Pons (tissue), 1 donor: ENCODE data around the gene TMEM80.

ENCODE experiments used
- DNase-seq: peaks from one replicate; pipeline ENCODE4 v3.0.0-alpha.2; 2016; ENCODE audit warnings: low spot score

TMEM80 gene

DNA sequence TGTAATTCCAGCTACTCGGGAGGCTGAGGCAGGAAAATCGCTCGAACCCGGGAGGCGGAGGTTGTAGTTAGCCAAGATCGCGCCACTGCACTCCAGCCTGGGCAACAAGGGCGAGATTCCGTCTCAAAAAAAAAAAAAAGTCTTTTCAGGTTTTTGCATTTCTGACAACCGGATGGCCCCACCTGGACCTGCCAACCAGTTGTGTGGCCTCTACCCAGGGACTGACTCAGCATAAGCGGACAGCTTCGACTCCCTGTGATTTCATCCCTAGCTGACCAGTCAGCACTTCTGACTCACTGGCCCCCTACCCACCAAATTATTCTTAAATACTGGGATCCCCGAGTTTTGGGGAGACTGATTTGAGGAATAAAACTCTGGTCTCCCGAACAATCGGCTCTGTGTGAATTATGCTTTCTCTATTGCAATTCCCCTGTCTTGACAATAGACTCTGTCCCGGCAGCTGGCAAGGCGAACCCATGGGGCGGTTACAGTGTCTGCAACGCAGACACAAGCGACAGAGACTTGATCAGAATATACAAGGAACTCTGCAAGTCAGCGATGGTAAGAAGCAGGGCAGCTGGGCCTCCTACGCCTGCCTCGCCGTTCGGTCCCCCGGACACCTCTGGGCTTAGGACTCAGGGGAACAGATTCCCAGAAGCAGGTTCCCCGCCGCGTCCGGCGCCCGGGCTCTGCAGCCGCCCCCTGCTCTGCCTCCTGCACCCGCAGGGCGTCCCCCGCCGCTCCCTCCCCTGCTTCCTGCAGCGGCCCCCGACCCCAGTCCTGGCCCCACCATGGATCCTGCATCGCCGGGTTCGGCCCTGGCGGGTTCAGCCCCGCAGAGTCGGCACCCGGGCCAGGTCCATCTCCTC, 50.9 kb downstream of the TMEM80 start:
- peak; percentile 86 for DNase-seq

DNA sequence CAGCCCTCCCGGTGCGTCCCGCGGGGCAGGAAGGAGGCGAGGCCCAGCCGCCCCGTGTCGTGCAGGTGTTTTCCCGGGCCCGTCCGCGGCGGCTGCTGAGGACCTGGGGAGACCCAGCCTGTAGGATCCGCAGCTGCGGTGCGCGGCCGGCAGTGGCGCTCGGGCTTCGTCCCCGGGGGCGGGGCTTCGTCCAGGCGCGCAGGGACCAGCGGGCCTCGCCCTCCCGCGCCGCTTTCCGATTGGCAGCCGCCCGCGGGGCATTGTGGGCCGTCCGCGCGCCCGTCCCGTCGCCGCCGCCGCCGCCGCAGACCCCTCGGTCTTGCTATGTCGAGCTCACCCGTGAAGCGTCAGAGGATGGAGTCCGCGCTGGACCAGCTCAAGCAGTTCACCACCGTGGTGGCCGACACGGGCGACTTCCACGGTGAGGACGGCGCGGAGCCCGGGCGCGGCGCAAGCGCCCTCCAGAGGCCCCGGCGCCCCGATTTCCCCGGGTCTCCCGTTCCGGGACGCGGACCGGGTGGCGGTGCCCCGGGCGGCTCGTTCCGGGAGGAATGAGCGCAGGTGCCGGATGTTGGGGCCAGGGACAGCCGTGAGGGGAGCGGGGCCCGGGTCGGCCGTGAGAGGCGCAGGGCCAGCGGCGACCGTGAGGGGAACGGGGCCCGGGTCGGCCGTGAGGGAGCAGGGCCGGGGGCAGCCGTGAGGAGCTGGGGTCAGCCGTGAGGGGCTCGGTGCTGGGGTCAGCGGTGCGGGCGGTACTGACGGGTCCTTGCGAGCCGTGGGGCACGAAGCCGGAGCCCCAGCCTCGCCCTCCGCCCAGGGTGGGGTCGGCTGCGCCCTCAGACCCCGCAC, 51.8 kb downstream of the TMEM80 start, which contains the start of gene TALDO1:
TALDO1 (plus strand) TSS at position 307 of the 849 bp plus-strand sequence; CDS start at position 325, 18 bp downstream.
- peak; percentile 77 for DNase-seq

DNA sequence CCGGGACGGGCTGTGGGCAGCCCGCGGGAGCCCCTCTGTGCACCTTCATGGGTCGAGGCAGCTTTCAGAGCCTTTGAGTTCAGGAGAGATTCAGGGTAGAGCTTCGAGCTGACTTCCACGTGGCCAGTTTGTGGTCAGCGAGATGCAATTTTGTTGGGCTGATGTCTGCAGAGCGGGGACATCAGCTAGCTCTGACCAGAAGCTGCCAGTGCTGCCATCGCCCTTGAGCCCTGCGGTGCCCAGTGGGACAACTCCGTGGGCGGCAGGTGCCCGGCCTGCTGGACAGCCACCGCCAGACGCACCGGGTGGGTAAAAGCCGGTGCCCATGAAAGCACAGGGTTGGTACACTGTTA, 52.4 kb downstream of the TMEM80 start:
- DNase-seq, result no peak

DNA sequence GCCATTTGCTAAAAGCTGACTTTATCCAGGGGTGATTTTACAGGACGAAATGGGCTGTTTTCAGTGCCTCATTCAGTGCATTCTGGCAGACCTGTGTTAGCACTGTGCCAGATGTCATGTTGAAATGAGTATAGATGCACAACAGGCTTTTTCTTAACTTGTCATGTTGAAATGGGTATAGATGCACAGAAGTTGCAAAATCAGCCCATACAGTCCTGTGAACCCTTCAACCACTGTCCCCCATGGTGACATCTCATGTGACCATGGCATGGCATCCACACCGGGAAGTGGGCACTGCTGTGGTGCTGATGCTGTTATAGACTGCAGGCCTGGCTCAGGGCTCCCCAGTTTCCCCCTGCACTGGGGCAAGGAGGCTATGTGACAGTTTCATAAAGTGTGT, 54.1 kb downstream of the TMEM80 start:
- no peak for DNase-seq
